Mesenchymal stem cell (in vitro differentiated cells and primary cell): Measurements from ENCODE around the gene AUTS2.

Source experiments
- DNase-seq: peaks from one replicate; pipeline ENCODE4 v3.0.0-alpha.2; 2013
- H2AFZ ChIP-seq: one replicate; pipeline ENCODE4 v1.6.1; 2013; ENCODE audit warnings: low read depth, mild to moderate bottlenecking, control low read depth, inconsistent platforms, low read length, moderate library complexity
- H2AK5ac ChIP-seq: 2 replicates; pipeline ENCODE4 v1.6.1; 2013; ENCODE audit warnings: low read length, moderate library complexity, mild to moderate bottlenecking, inconsistent platforms; ENCODE audit not compliant: severe bottlenecking
- H2BK120ac ChIP-seq: one replicate; pipeline ENCODE4 v1.6.1; 2013; ENCODE audit warnings: low read depth, mild to moderate bottlenecking, inconsistent platforms, low read length, moderate library complexity
- H2BK12ac ChIP-seq, 2 experiments: one replicate each; pipeline ENCODE4 v1.6.1; 2013; ENCODE audit warnings: inconsistent platforms in 2 of 2, low read length in 2 of 2, mild to moderate bottlenecking in 2 of 2, moderate library complexity in 2 of 2, control low read depth in 1 of 2
- H2BK15ac ChIP-seq: one replicate; pipeline ENCODE4 v1.6.1; 2013; ENCODE audit warnings: mild to moderate bottlenecking, low read depth, inconsistent platforms; ENCODE audit not compliant: poor library complexity, severe bottlenecking
- H2BK5ac ChIP-seq: 2 replicates; pipeline ENCODE4 v1.6.1; 2013; ENCODE audit warnings: low read depth, mild to moderate bottlenecking, low read length, control low read depth, inconsistent platforms; ENCODE audit not compliant: poor library complexity, severe bottlenecking
- H3K14ac ChIP-seq, 2 experiments: one replicate each; pipeline ENCODE4 v1.6.1; 2013; ENCODE audit warnings: inconsistent platforms in 2 of 2, low read length in 2 of 2, control low read depth in 1 of 2, mild to moderate bottlenecking in 1 of 2, moderate library complexity in 1 of 2
- H3K18ac ChIP-seq, 2 experiments: one replicate each; pipeline ENCODE4 v1.6.1; 2013; ENCODE audit warnings: inconsistent platforms in 2 of 2, low read length in 2 of 2, control low read depth in 1 of 2, low read depth in 1 of 2, mild to moderate bottlenecking in 1 of 2
- H3K23ac ChIP-seq, 2 experiments: one replicate each; pipeline ENCODE4 v1.6.1; 2013; ENCODE audit warnings: inconsistent platforms in 2 of 2, low read length in 2 of 2, mild to moderate bottlenecking in 2 of 2, moderate library complexity in 2 of 2, control low read depth in 1 of 2
- H3K27ac ChIP-seq: 2 replicates; pipeline ENCODE4 v1.5.1; 2013; ENCODE audit warnings: mild to moderate bottlenecking, moderate library complexity, low read length, control low read depth, inconsistent platforms; ENCODE audit not compliant: poor library complexity, severe bottlenecking
- H3K27me3 ChIP-seq, 2 experiments: 2 replicates each; pipeline versions ENCODE4 v1.6.1 to v1.7.0; 2013; ENCODE audit warnings: low read length in 2 of 2, mild to moderate bottlenecking in 2 of 2, moderate library complexity in 2 of 2, control low read depth in 1 of 2, inconsistent platforms in 1 of 2; ENCODE audit not compliant: control insufficient read depth in 1 of 2, insufficient read depth in 1 of 2
- H3K36me3 ChIP-seq, 2 experiments: 2 replicates each; pipeline versions ENCODE4 v1.6.1 to v1.7.0; 2013; ENCODE audit warnings: low read length in 2 of 2, control low read depth in 1 of 2, inconsistent platforms in 1 of 2, low read depth in 1 of 2, mild to moderate bottlenecking in 1 of 2; ENCODE audit not compliant: insufficient read depth in 2 of 2, control insufficient read depth in 1 of 2
- H3K4ac ChIP-seq, 2 experiments: one replicate each; pipeline ENCODE4 v1.6.1; 2013; ENCODE audit warnings: inconsistent platforms in 2 of 2, low read length in 2 of 2, mild to moderate bottlenecking in 2 of 2, moderate library complexity in 2 of 2, control low read depth in 1 of 2, low read depth in 1 of 2
- H3K4me1 ChIP-seq: 2 replicates; pipeline ENCODE4 v1.6.1; 2013; ENCODE audit warnings: low read depth, low read length, control low read depth; ENCODE audit not compliant: control insufficient read depth, insufficient read depth
- H3K4me2 ChIP-seq: 2 replicates; pipeline ENCODE4 v1.6.1; 2013; ENCODE audit warnings: low read length, mild to moderate bottlenecking, inconsistent platforms; ENCODE audit not compliant: poor library complexity, severe bottlenecking
- H3K4me3 ChIP-seq, 2 experiments: 2 replicates each; pipeline versions ENCODE4 v1.5.1 to v1.7.0; 2013; ENCODE audit warnings: low read length in 2 of 2, mild to moderate bottlenecking in 2 of 2, control low read depth in 1 of 2, low read depth in 1 of 2; ENCODE audit not compliant: insufficient read depth in 1 of 2
- H3K79me1 ChIP-seq: replicated peaks from 2 replicates; pipeline ENCODE4 v1.6.1; 2013; ENCODE audit warnings: mild to moderate bottlenecking, control low read depth, low read length, inconsistent platforms; ENCODE audit not compliant: poor library complexity, severe bottlenecking
- H3K9ac ChIP-seq: 2 replicates; pipeline ENCODE4 v1.7.0; 2013; ENCODE audit warnings: mild to moderate bottlenecking, low read length, moderate library complexity
- H3K9me3 ChIP-seq: 2 replicates; pipeline ENCODE4 v1.7.0; 2013; ENCODE audit warnings: mild to moderate bottlenecking, low read length; ENCODE audit not compliant: control insufficient read depth
- H4K8ac ChIP-seq: one replicate; pipeline ENCODE4 v1.6.1; 2013; ENCODE audit warnings: inconsistent platforms, mild to moderate bottlenecking, low read length, moderate library complexity
- H4K91ac ChIP-seq: one replicate; pipeline ENCODE4 v1.6.1; 2013; ENCODE audit warnings: mild to moderate bottlenecking, low read length, inconsistent platforms
- WGBS: methylation state at CpG from one replicate; pipeline ENCODE4 v1.1.7; 2013; ENCODE audit warnings: mixed read lengths; 5-methylcytosine and 5-hydroxymethylcytosine counted together

AUTS2 gene

DNA sequence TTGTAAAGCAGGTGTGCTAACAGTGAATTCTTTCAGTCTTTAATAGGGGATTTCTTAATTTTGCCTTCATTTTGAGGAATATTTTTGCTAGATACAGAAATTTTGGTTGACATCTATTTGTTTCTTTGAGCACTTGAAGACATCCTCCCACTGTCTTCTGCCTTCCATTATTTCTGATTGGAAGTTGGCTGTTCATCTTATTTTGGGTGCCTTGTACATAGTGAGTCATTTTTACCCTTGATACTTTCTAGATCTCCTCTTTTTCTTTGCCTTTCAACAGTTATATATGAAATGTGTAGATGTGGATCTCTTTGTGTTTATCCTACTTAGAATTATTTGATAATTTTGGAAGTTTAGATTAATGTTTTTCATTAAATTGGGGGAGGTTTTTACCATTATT is 631.0 kb downstream of the AUTS2 start:
- Histone ChIP-seq H3K36me3 (no peaks in the 10 kb centered on the region), H3K4ac (no peak overlapping the region)

GRCh38 chr7:70230761-70231160 is 632.5 kb downstream of the AUTS2 start:
- Histone ChIP-seq H2BK12ac (no peak overlapping the region), H3K4me1 (no peaks in the 10 kb centered on the region), H3K18ac (no peak overlapping the region), H3K4me2 (no peak overlapping the region), H3K4ac (no peak overlapping the region), H3K9ac (no peak overlapping the region), H4K91ac (no peak overlapping the region), H2AK5ac (no peak overlapping the region), H3K14ac (no peak overlapping the region), H3K36me3 (no peaks in the 10 kb centered on the region), H3K9me3 (peaks cover 37% of the 10 kb centered on the region), H3K23ac (no peak overlapping the region), H2BK120ac (no peak overlapping the region), H3K4me3 (peak overlapping the region in 1 of 2 experiments; percentile 19), H4K8ac (no peak overlapping the region), H2AFZ (no peak overlapping the region), H2BK15ac (no peak overlapping the region), H3K27ac (no peak overlapping the region), H2BK5ac (no peak overlapping the region), H3K27me3 (no peaks in the 10 kb centered on the region), H3K79me1 (no peaks in the 10 kb centered on the region)
- no peak for DNase-seq
- 83% methylated on average over 3 of the region's 3 CpGs for WGBS

More for the DNA sequence above, 631.0 kb downstream of the AUTS2 start:
- Histone ChIP-seq H2AK5ac (no peak overlapping the region), H4K91ac (no peak overlapping the region), H2BK15ac (no peak overlapping the region), H2BK5ac (no peak overlapping the region), H3K4me1 (no peaks in the 10 kb centered on the region), H3K18ac (no peak overlapping the region), H2AFZ (no peak overlapping the region), H3K27ac (no peak overlapping the region), H3K9me3 (peaks cover 37% of the 10 kb centered on the region), H3K23ac (no peak overlapping the region), H2BK12ac (no peak overlapping the region), H4K8ac (no peak overlapping the region), H3K79me1 (no peaks in the 10 kb centered on the region), H3K27me3 (no peaks in the 10 kb centered on the region), H3K9ac (no peak overlapping the region), H3K4me3 (no peak overlapping the region), H3K4me2 (no peak overlapping the region), H3K14ac (no peak overlapping the region), H2BK120ac (no peak overlapping the region)
- DNase-seq: no peak

DNA sequence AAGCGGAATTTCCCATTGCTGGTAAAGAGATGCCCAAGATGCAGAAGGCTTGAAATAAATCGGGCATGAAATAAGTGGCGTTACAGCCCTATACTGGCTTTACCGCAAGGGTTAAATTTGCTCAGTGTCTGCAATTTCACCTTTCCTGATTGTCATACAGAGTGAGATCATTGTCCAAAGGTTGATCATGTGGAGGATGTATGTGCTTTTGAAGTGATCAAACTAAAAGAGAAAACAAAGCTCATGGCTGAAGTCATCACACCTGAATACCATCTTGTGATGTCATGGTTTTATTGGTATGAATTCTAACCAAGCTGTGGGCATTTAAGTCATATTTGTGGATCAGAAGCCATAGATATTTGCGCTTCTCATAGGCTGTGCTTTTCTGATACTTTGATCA is 635.5 kb downstream of the AUTS2 start:
- Histone ChIP-seq H2BK15ac (no peak overlapping the region), H3K14ac (no peak overlapping the region), H4K8ac (no peak overlapping the region), H2BK12ac (no peak overlapping the region), H3K36me3 (no peaks in the 10 kb centered on the region), H3K4me2 (no peak overlapping the region), H3K18ac (no peak overlapping the region), H2BK5ac (no peak overlapping the region), H3K4me3 (no peak overlapping the region), H3K27ac (no peak overlapping the region), H3K9ac (no peak overlapping the region), H2AK5ac (no peak overlapping the region), H3K79me1 (no peaks in the 10 kb centered on the region), H2BK120ac (no peak overlapping the region), H3K23ac (no peak overlapping the region), H3K4ac (no peak overlapping the region), H3K9me3 (peaks cover 23% of the 10 kb centered on the region), H3K27me3 (no peaks in the 10 kb centered on the region), H2AFZ (no peak overlapping the region), H4K91ac (no peak overlapping the region), H3K4me1 (no peaks in the 10 kb centered on the region)
- 91% methylated on average over 4 of the region's 5 CpGs for WGBS
- no peak for DNase-seq

GRCh38 chr7:70237256-70237655 is 639.0 kb downstream of the AUTS2 start:
- Histone ChIP-seq H2AFZ (no peak overlapping the region), H3K14ac (no peak overlapping the region), H3K4me1 (no peaks in the 10 kb centered on the region), H3K4me3 (no peak overlapping the region), H3K23ac (no peak overlapping the region), H3K9ac (no peak overlapping the region), H2AK5ac (no peak overlapping the region), H3K4me2 (no peak overlapping the region), H4K8ac (no peak overlapping the region), H2BK120ac (no peak overlapping the region), H4K91ac (no peak overlapping the region), H3K27ac (no peak overlapping the region), H3K4ac (no peak overlapping the region), H3K9me3 (no peaks in the 10 kb centered on the region), H3K36me3 (no peaks in the 10 kb centered on the region), H2BK12ac (no peak overlapping the region), H3K79me1 (no peaks in the 10 kb centered on the region), H2BK15ac (no peak overlapping the region), H3K18ac (no peak overlapping the region), H2BK5ac (no peak overlapping the region), H3K27me3 (no peaks in the 10 kb centered on the region)
- WGBS: 88% methylated on average over 1 of the region's 1 CpG
- DNase-seq: no peak
